Posterior cingulate gyrus (tissue), 11 donors: ENCODE data around the gene TMED4.
"Not testable (repeated sequence)": the region's sequence is repeated elsewhere in the genome, so short reads cannot be mapped to it uniquely, and the experiment has no call there.

Experiments used
- DNase-seq, 10 donors: peaks; one replicate each; pipeline versions ENCODE4 v3.0.0 to v3.0.0-alpha.2; 2020 to 2021; ENCODE audit warnings: mixed read lengths in 3 of 10
- intact Hi-C: fragments of 100-400 bp; cut with DNase I; formaldehyde crosslinking; loops from one replicate; pipeline ENCODE4 v1.15.1; 2023

Gene TMED4

DNA sequence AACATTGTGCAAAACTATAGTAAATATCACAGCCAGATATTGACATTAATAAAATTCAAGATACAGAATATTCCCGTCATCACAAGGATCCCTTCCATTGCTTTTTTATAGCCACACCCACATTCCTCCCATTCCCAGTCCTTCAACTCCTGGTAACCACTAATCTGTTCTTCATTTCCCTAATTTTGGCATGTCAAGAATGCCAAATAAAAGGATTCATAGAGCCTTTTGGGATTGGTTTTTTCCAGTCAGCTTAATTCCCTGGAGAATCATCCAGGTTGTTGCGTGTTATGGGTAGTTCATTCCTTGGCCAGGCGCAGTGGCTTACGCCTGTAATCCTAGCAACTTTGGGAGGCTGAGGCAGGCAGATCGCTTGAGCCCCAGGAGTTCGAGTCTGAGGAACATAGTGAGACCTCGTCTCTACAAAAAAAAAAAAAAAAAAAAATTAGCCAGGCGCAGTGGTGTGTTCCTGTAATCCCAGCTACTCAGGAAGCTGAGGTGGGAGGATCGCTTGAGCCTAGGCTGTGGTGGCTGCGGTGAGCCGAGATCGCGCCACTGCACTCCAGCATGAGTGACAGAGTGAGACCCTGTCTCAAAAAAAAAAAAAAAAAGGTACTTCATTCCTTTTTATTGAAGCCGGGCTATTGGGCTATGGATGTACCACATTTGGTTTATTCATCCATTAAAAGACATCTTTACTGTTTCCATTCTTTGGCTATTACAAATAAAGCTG lies 27.1 kb upstream of the TMED4 start:
- intact Hi-C loops = loop anchor here (5.0 kb wide), 2 partner anchors 188 to 238 kb away; partner anchors contain the start of genes H2AZ2 and PPIA
- DNase-seq = no peak

DNA sequence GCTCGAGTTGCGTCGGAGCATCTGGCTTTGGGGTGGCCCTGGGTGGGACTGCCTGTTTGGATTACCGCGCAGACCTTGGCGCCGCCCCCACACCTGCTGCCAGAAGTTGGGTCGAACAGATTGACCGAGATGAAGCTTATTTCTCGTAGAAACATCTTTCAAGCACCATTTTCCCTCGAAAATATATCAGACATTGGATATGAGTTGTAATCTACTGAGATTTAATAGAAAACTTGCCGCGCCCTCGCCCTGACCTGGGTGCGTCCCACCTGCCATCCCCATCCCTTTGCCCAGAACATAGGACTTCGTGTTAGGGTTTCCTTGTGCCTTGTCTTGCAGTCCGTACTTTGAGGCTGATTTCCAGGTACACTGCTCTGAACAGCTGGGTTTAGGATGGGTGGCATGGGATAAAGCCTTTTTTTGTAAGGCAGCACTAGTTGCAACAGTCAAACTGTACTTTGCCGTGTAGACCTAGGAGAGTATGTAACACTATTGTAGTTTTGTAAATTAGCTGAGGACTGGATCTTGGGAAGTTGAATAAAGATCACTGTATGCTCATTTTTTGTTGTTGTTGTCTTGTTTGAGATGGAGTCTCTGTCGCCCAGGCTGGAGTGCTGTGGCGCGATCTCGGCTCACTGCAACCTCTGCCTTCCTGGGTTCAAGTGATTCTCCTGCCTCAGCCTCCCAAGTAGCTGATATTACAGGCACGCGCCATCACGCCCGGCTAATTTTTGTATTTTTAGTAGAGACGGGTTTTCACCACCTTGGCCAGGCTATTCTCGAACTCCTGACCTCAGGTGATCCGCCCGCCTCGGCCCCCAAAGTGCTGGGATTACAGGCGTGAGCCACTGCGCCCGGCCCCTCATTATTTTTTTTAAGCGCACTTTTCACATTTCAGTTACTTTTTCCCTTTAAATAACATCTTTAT lies 25.4 kb upstream of the TMED4 start:
- no peak for DNase-seq
- intact Hi-C loops = loop anchor here (2.0 to 5.0 kb wide), 3 partner anchors 141 to 240 kb away; partner anchors contain the start of genes H2AZ2, PPIA and ZMIZ2

DNA sequence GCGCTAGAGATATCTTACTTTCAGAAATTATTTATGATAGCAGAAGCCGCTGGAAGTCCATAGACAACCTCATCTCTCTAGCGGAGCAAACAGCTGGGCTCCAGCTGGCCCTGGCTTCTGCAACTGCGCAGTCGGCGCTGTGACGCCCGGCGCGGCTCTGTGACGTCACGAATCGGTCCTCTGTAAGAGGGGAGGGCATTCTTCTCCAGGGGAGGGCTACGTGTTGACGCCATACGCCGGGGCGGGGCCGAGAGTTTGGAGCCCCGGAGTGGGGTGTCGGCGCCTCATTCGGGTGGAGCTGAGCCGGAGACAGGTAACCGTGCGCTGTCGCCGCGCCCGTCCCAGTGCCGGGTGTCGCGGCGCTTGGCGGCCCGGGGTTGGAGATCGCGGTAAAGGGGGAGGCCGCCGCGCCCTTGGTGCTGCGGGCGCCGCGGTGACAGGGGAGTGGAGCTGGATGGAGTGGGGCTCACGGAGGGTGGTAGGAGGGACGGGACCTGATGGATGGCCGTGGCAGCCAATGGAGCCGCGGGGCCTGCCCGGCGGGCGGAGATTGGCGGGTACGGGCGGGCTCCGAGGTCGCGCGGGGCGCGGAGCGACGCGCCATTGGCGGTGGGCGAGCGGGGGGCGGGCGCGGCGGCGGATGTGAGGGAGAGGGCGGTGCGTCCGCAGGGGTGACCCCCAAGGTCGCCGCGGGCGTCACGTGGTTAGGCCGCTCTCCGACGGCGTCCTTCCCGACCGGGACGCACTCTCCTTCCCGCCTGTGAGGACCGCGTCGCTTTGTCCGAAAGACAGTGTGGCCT lies 24.5 kb upstream of the TMED4 start, which contains the start of gene OGDH:
TSS of gene OGDH (plus strand) at position 287 of the 800 bp plus-strand sequence. CDS start 17,717 bp downstream, outside the sequence.
- intact Hi-C loops = loop anchor here (2.0 to 5.0 kb wide), 3 partner anchors 142 to 241 kb away; partner anchors contain the start of genes H2AZ2, PPIA and ZMIZ2

GRCh38 chr7:44604941-44605340 lies 22.9 kb upstream of the TMED4 start:
- DNase-seq = no peak
- intact Hi-C loops = loop anchor here (5.0 kb wide), 2 partner anchors 192 to 242 kb away; partner anchors contain the start of genes H2AZ2 and PPIA

More for the DNA sequence above, 24.5 kb upstream of the TMED4 start, which contains the start of gene OGDH:
- DNase-seq = peak; percentile 98 to 100 (median 99)

GRCh38 chr7:44603193-44603592 lies 21.2 kb upstream of the TMED4 start:
- no peak for DNase-seq
- intact Hi-C loops = no loop called here

DNA sequence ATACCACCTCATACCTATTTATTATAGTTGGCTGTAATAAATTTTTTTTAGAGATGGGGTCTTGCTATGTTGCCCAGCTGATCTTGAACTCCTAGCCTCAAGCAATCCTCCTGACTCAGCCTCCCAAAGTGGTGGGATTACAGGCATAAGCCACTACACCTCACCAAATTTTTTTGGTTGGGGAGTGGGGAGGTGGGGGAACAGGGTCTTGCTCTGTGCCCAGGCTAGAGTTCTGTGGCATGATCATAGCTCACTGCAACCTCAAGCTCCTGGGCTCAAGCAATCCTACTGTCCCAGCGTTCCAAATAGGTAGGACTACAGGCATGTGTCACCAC lies 20.5 kb upstream of the TMED4 start:
- no peak for DNase-seq
- intact Hi-C loops = no loop called here

DNA sequence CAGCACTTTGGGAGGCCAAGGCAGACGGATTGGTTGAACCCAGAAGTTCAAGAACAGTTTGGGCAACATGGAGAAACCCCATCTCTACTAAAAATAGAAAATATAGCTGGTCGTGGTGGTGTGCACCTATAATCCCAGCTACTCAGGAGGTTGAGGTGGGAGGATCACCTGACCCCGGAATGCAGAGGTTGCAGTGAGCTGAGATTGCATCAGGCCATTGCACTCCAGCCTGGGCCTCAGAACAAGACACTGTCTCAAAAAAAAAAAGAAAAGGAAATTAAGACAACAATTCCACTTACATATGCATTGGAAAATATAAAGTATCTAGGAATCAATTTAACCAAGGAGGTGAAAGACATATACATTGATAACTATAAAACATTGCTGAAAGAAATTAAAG lies 17.2 kb upstream of the TMED4 start:
- DNase-seq = no peak

DNA sequence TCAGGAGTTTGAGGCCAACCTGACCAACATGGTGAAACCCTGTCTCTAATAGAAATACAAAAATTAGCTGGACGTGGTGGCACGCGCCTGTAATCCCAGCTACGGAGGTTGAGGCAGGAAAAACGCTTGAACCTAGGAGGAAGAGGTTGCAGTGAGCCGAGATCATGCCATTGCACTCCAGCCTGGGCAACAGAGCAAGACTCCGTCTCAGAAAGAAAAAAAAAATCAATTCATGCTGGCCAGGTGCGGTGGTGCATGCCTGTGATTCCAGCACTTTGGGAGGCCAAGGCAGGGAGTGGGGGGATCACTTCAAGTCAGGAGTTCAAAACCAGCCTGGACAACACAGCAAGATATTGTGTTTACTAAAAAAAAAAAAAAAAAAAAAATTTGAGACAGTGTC lies 15.2 kb upstream of the TMED4 start:
- intact Hi-C loops, DNase-seq: not testable (repeated sequence)

More for the DNA sequence above, 17.2 kb upstream of the TMED4 start:
- intact Hi-C loops = no loop called here

DNA sequence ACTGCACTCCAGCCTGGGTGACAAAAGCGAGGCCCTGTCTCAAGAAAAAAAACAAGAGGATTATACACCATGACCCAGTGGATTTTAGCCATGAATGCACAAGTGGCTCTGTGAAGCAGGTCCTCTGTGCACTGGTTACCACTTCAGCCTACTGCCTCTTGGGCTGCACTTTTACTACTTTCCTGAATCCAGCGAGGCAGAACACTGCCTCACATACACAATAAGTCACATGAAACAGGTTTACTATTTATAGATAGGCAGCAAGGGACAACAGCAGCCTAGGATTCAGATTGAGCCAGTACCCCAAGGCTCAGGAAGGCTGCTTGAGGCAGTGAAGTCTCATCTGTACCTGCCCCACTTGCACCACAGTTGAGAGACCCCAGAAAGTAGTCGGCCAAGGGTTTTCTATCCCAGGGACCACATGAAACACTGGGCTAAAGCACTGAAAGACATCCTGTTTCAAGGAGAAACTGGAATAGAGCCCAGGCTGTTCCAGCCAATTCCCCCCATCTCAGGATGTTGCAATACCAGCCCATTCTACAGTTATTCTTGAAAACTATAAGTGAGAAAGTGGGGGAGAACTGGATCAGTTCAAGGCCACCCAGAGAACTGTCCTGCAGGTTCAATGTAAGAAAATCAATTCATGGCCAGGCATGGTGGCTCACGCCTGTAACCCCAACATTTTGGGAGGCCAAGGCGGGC lies 14.1 kb upstream of the TMED4 start:
- intact Hi-C loops = no loop called here
- DNase-seq = no peak

DNA sequence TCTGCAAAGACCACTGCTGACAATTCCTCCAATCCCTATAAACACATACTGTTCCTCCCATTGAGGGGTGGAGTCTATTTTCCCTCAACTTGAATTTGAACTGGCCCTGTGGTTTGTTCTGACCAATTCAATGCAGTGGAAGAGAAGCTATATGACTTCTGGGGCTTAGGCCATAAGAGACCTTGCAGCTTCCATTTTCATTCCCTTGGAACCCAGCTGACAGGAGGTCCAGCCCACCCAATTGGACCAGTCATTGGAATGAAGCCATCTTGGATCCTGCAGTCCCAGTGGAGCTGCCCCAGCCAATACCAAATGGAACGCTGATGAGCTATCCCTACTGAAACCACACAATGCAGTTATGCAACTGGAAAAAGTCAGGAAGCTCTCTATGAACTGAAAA lies 8.9 kb upstream of the TMED4 start:
- no peak for DNase-seq
- intact Hi-C loops = no loop called here

DNA sequence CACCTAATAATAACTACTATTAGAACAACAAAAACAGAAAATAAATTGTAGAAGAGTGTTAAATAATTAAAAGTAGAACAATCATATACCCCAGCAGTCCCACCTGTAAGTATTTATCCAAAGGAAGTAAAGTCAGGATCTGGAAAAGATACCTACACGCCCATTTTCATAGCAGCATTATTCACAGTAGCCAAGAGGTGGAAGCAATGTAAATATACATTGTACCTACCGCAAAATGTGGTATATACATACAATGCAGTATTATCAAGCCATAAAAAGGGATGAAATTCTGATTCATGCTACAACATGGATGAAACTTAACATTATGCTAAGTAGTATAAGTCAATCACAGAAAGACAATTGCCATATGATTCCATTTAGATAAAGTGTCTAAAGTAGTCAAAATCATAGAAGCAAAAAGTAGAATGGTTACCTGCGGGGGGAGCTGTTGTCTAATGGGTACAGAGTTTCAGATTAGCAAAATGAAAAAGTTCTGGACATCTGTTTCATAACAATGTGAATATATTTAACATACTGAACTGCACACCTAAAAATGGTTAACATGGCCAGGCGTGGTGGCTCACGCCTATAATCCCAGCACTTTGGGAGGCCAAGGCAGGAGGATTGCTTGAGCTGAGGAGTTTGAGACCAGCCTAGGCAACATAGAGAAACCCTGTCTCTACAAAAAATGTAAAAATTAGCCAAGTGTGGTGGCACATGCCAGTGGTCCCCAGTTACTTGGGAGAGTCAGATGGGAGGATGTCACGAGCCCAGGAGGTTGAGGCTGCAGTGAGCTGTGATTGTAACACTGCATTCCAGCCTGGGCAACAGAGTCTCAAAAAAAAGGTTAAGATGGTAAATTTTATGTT lies 6.0 kb upstream of the TMED4 start:
- intact Hi-C loops = loop anchor here (5.0 kb wide), 2 partner anchors 259 to 549 kb away; partner anchors contain the start of gene H2AZ2
- peak in 2 of 10 donors; percentile 28 to 36 for DNase-seq

DNA sequence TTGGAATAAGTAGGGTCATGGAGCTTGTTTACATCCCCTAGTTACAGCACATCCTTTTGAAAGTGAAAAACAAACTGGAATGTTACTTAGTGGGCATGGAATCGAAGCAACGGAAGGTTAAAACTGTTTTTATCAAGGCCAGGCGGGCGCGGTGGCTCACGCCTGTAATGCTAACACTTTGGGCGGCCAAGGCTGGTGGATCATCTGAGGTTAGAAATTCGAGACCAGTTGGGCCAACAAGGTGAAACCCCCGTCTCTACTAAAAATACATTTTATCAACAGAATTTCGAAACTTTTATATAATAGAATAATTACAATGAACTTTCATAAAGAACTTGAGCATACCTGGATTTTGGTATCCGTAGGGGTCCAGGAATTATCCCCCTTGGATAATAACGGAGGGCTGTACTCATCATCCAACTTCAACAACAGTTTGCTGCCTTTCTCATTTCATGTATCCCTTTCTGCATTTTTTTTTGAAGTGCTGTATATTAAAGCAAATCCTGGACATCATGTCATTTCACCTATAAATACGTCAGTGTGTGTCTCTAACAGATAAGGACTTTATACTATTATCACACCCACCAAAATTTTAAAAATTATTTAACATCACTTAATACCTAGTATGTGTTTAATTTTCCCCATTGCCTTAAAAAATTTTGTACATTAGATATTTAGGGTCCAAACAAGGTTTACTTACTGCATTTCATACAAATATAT lies 1.3 kb upstream of the TMED4 start:
- DNase-seq = no peak
- intact Hi-C loops = loop anchor here (5.0 kb wide), 2 partner anchors 164 to 214 kb away; partner anchors contain the start of genes PPIA and ZMIZ2

DNA sequence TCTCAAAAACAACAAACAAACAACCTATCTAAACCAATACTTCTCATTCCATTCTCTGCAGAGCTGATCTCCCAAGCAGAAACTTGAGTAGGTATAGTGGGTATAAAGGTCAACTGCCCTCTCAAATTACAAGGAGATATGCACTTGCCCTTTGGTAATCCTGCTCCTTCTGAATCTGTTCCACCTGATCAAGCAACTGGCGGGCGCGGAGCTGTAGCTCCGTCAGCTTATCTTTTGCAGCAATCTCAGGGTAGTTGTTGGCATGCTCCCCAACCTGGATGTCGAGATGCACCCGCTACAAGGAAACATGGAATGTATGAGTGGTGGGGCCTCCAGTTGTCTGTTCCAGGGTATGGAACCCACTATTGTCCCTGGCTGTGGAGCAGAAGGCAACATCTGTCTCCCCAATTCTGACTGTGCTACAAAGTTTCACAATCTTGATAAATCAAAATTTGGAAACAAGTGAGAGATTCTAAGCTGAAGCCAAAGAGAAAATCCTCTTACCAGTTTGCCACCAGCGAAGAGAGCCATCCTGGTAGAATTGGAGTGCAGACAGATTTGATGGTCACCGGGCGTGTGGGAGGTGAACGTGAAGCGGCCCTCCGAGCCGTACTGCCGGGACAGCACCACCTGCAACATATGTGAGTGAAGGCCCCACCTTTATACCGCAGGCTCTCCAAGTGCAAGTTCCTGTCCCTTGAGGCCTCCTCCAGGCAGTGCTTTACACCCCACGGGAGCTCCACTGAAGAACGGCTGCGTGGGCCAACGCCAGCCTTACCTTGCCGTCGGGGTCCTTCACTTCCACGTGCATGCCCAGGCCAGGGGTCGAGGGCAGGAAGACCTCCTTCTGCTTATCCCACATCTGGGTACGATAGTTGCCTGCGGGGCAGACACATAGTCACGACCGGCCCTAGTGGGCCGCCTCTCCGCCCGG lies 819 bp downstream of the TMED4 start:
- peak in 2 of 10 donors; percentile 74 to 85 for DNase-seq
- intact Hi-C loops = loop anchor here (5.0 kb wide), 2 partner anchors 166 to 216 kb away; partner anchors contain the start of genes PPIA and ZMIZ2

GRCh38 chr7:44576228-44576627 lies 5.8 kb downstream of the TMED4 start:
- DNase-seq = no peak
- intact Hi-C loops = no loop called here

GRCh38 chr7:44575054-44575453 lies 7.0 kb downstream of the TMED4 start:
- intact Hi-C loops = no loop called here
- no peak for DNase-seq

DNA sequence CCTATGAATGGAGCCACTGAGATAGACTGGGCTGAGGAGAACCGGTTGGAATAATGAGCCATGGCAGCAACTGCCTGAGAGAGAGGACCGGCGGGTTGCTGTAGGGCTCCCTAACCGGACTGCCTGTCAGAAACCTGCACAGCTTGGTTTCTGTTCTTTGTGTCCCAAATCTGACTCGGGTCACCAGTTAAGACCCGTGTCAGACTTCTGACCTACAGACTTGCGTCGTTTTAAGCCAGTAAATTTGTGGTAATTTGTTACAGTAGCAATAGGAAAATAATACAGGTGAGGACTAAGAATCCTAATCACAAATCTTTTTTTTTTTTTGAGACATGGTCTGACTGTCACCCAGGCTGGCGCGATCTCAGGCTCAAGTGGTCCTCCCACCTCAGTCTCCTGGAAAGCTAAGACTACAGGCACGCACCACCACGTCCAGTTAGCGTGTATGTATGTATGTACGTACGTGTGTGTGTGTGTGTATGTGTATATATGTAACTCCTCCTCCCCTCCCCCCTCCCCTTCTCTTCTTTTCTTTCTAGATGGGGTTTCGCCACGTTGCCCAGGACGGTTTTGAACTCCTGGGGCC lies 7.7 kb downstream of the TMED4 start:
- intact Hi-C loops = loop anchor here (5.0 kb wide), 1 partner anchor 82 kb away; the partner anchor contains the start of gene NUDCD3
- no peak for DNase-seq
